Uterus (tissue), 4 donors: Measurements from ENCODE around the gene TSPAN3. TPM values are rescaled to one million over a fixed set of nuclear protein-coding genes. Genes with fewer than 3 reads are reported as not detected.

Experiments used
- DNase-seq, 2 donors: peaks; one replicate each; pipeline ENCODE4 v3.0.0-alpha.2; 2019 to 2020
- H3K27ac ChIP-seq, 2 donors: fragments of 200-600 bp; sonication (generic); 1 replicate in 1 of 2; 2 replicates in 1 of 2; pipeline ENCODE4 v1.5.1; 2016 to 2018
- H3K27me3 ChIP-seq, 2 donors: fragments of 200-600 bp; sonication (generic); one replicate each; pipeline ENCODE4 v1.5.1; 2018 to 2019; ENCODE audit warnings: control low read depth in 1 of 2
- H3K36me3 ChIP-seq, 2 donors: fragments of 200-600 bp; sonication (generic); one replicate each; pipeline ENCODE4 v1.5.1; 2019; ENCODE audit warnings: control low read depth in 1 of 2
- H3K4me1 ChIP-seq, 2 donors: fragments of 200-600 bp; sonication (generic); one replicate each; pipeline ENCODE4 v1.5.1; 2018 to 2019; ENCODE audit warnings: control low read depth in 1 of 2
- H3K4me3 ChIP-seq, 2 donors: fragments of 200-600 bp; sonication (generic); 1 replicate in 1 of 2; 2 replicates in 1 of 2; pipeline ENCODE4 v1.5.1; 2018 to 2019; ENCODE audit warnings: mild to moderate bottlenecking in 1 of 2
- H3K9me3 ChIP-seq, 2 donors: fragments of 200-600 bp; sonication (generic); one replicate each; pipeline ENCODE4 v1.5.1; 2019; ENCODE audit warnings: control low read depth in 1 of 2
- POLR2A ChIP-seq, 2 donors: fragments of 450-650 bp; IDR thresholded peaks; one replicate each; pipeline ENCODE4 v1.6.1; 2016; ENCODE audit warnings: antibody characterized with exemption in 2 of 2, mild to moderate bottlenecking in 1 of 2, moderate library complexity in 1 of 2
- intact Hi-C: fragments of 100-400 bp; cut with DNase I; formaldehyde crosslinking; loops from one replicate; pipeline ENCODE4 v1.15.1; 2023; ENCODE audit warnings: low total_unique reads
- total RNA-seq, 4 donors: library from RNA; depleted of rRNA in 3 of 4; stranded (reverse); fragments of >200 nt in 3 of 4; gene quantifications; one replicate each; pipeline versions ENCODE4 v1.1.0 to v1.2.4, GENCODE V29; 2014 to 2023
- TF ChIP-seq, protein P1 (sequence below), 4 experiments: fragments of 200-600 bp in 2 of 4; fragments of 450-650 bp in 2 of 4; sonication (generic) in 2 of 4; IDR thresholded peaks; one replicate each; pipeline ENCODE4 v1.5.1; 2016 to 2019; ENCODE audit warnings: antibody characterized with exemption in 4 of 4, mild to moderate bottlenecking in 2 of 4, moderate library complexity in 1 of 4
- donor health status: DM: yes; HTN: yes; CAD: no.

TSPAN3 gene
- total RNA-seq, 4 donors from 2014 or later, result 62.0 to 446 (median 114) TPM

DNA sequence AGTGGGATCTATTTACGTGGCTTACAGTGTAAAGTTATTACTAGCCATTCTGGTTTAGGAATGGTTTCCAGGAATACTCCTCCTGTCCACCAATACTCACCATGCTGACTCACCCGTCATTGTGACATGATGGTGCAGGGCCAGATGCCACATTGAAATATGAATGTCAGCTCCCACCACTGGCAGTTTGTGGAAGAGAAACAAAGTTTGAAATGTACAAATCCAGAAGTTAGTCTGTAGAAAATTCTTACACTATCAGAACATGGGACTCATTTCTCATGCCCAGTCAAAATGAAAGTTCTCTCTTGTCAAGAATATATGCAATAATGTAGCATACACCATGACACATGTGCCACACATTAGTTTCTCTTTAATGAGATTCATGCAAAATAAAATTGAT lies 14.4 kb upstream of the TSPAN3 start:
- no peak for DNase-seq

DNA sequence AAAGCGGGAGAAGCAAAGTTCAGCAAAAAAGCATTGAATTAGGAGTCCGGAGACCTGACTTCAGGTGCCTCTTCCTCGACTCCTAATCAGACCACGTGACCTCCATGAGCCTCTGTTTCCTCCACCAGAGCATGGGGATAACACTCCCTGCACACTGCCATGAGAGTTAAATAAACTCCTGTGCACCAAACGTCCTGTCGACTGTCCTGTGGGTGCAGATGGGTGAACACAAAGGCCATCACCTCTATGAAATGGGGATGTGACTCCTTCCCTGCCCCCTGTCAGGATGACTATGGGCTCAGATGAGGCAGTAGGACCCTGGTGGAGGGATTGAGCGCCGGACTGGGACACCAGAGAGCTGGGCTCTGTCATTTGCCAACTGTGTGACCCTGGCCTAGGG lies 13.5 kb upstream of the TSPAN3 start:
- Histone ChIP-seq H3K4me1 (no peaks in the 10 kb centered on the region), H3K27ac (no peak overlapping the region), H3K4me3 (no peak overlapping the region), H3K27me3 (no peaks in the 10 kb centered on the region), H3K9me3 (no peaks in the 10 kb centered on the region), H3K36me3 (no peaks in the 10 kb centered on the region)
- no peak for TF ChIP-seq POLR2A (IDR thresholded peaks at IDR 0.05)
- TF ChIP-seq, protein P1, sequence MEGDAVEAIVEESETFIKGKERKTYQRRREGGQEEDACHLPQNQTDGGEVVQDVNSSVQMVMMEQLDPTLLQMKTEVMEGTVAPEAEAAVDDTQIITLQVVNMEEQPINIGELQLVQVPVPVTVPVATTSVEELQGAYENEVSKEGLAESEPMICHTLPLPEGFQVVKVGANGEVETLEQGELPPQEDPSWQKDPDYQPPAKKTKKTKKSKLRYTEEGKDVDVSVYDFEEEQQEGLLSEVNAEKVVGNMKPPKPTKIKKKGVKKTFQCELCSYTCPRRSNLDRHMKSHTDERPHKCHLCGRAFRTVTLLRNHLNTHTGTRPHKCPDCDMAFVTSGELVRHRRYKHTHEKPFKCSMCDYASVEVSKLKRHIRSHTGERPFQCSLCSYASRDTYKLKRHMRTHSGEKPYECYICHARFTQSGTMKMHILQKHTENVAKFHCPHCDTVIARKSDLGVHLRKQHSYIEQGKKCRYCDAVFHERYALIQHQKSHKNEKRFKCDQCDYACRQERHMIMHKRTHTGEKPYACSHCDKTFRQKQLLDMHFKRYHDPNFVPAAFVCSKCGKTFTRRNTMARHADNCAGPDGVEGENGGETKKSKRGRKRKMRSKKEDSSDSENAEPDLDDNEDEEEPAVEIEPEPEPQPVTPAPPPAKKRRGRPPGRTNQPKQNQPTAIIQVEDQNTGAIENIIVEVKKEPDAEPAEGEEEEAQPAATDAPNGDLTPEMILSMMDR (IDR thresholded peaks at IDR 0.05), result no peak
- intact Hi-C loops, result no loop called here
- DNase-seq, result no peak

More for the DNA sequence above, 14.4 kb upstream of the TSPAN3 start:
- H3K4me1 ChIP-seq, result no peaks in the 10 kb centered on the region
- H3K27ac ChIP-seq, result no peak overlapping the region
- intact Hi-C loops, result no loop called here
- H3K36me3 ChIP-seq, result no peaks in the 10 kb centered on the region
- TF ChIP-seq, protein P1 (IDR thresholded peaks at IDR 0.05), result no peak
- no peak for TF ChIP-seq POLR2A (IDR thresholded peaks at IDR 0.05)
- no peaks in the 10 kb centered on the region for H3K9me3 ChIP-seq
- no peak overlapping the region for H3K4me3 ChIP-seq
- H3K27me3 ChIP-seq, result no peaks in the 10 kb centered on the region

DNA sequence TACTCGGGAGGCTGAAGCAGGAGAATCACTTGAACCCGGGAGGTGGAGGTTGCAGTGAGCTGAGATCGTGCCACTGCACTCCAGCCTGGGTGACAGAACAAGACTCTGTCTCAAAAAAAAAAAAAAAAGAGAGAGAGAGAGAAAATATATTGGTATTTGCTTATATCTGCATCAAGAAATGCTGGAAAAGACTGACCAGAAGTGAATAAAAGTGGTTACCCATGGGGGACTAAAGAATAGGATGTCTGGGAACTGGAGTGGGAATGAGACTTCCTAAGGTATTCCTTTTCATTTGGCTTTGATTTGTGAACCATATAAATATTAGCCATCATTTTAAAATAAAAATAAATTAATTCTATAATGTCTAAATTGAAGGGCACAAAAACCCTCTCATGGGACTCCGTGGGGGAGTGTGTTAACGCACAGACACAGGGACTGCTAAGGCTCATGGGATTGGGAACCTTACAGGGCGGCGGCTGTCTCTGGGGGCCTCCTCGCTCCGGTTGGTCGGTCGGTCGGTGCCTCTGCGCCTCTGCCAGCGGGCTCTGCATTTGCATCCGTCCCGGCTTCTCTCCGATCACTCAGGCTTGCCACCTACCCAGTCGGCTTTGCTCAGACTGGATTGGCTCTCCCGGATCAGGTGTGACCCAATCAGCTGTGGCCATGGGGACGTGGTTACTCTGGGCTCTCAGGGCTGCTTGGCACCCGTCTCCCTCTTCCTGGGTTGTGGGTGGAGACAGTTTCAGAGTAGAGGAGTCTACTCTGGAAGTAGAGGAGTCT lies 12.7 kb upstream of the TSPAN3 start:
- Histone ChIP-seq H3K36me3 (no peaks in the 10 kb centered on the region), H3K9me3 (no peaks in the 10 kb centered on the region), H3K4me1 (no peaks in the 10 kb centered on the region), H3K27ac (no peak overlapping the region), H3K4me3 (peak overlapping the region in 1 of 2 donors; percentile 18), H3K27me3 (no peaks in the 10 kb centered on the region)
- DNase-seq, result peak; percentile 51 to 65
- intact Hi-C loops, result no loop called here
- TF ChIP-seq, protein P1 (IDR thresholded peaks at IDR 0.05), result no peak
- no peak for TF ChIP-seq POLR2A (IDR thresholded peaks at IDR 0.05)

DNA sequence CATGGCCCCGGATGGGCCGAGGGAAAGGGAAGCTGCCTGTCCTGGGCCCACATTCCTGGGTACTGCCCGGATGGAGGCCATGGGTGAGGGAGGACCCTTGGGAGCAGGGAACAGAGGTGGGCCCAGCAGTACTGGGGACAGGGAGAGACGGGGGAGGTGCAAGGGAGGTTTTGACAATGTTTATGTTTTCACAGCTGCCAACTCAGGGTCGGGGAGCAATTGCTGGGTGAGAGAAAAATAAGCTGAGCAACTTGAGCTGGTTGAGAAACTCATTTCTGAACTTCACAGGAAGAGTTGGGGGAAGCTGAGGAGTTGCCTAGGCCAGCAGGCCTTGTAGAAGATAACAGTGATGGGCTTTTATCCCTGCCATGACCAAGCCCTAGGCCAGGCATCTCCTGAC lies 11.1 kb upstream of the TSPAN3 start:
- H3K27me3 ChIP-seq, result no peaks in the 10 kb centered on the region
- H3K27ac ChIP-seq, result no peak overlapping the region
- no peaks in the 10 kb centered on the region for H3K4me1 ChIP-seq
- H3K36me3 ChIP-seq, result no peaks in the 10 kb centered on the region
- no peaks in the 10 kb centered on the region for H3K9me3 ChIP-seq
- DNase-seq, result no peak
- no peak overlapping the region for H3K4me3 ChIP-seq
- TF ChIP-seq, protein P1 (IDR thresholded peaks at IDR 0.05), result no peak
- TF ChIP-seq POLR2A (IDR thresholded peaks at IDR 0.05), result no peak
- intact Hi-C loops, result no loop called here

DNA sequence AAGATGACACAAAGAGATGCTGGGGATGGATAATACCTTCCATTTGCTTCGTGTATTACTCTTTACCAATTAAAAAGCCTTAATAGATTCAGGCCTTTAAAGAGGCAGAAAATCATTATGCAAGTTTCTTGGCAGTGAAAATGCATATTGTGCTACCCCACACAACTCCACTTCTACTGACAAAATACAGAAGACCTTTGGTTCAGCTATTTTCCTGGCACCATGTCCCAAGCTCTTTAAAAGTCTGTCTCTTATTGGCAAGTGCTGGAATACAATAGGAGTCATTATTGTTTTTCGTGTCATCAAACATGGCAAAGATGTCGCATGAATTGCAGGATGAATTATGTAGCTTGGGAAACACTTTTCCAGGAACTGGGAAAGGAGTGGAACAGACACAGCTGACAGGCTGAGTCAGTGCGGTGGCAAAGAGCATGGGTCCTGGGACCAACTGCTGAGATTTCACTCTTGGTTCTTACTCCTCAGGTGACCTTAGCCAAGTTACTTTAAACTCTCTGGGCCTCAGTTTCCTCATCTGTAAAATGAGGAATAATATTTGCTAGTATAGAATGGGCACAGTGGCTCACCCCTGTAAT lies 5.5 kb upstream of the TSPAN3 start:
- no peaks in the 10 kb centered on the region for H3K36me3 ChIP-seq
- no peak overlapping the region for H3K4me3 ChIP-seq
- no peaks in the 10 kb centered on the region for H3K9me3 ChIP-seq
- H3K27me3 ChIP-seq, result no peaks in the 10 kb centered on the region
- TF ChIP-seq, protein P1 (IDR thresholded peaks at IDR 0.05), result no peak
- no peak for TF ChIP-seq POLR2A (IDR thresholded peaks at IDR 0.05)
- intact Hi-C loops, result no loop called here
- no peak overlapping the region for H3K27ac ChIP-seq
- no peaks in the 10 kb centered on the region for H3K4me1 ChIP-seq
- DNase-seq, result no peak
